Neural progenitor cell (in vitro differentiated cells): ENCODE results near the gene IL17REL. TPM values are rescaled to one million over a fixed set of nuclear protein-coding genes. Genes with fewer than 3 reads are reported as not detected.

ENCODE experiments used
- microRNA-seq: library from miRNA; unstranded; fragments of <30 nt; microRNA quantifications from one replicate; pipeline ENCODE4, GENCODE V29; 2016
- small RNA-seq: library from RNA; depleted of rRNA; stranded (forward); fragments of <200 nt; gene quantifications from one replicate; pipeline ENCODE3, GENCODE V24; 2015
- total RNA-seq: library from RNA; depleted of rRNA; stranded (reverse); fragments of >200 nt; gene quantifications from 2 replicates; pipeline ENCODE4 v1.2.3, GENCODE V29; 2015; ENCODE audit warnings: low replicate concordance

Gene IL17REL
- total RNA-seq, 1 donor from 2014 or later, result not detected

Small RNA genes lying within 50 kb of the gene (microRNA-seq; reads per million reads assigned to microRNA genes)
- gene MIR6821, result not detected

Small RNA genes lying within 50 kb of the gene (small RNA-seq; reads per million reads assigned to genes)
- not detected for gene MIR6821

Other genes starting within 250 kb of the IL17REL start
- 31.2 and 46.7 TPM in 2 replicates for gene BRD1, start 184.9 kb downstream of the IL17REL start, total RNA-seq
- gene ZBED4, start 158.9 kb downstream of the IL17REL start, total RNA-seq, result 23.1 and 29.3 TPM in 2 replicates
- 4.9 and 14.2 TPM in 2 replicates for gene ALG12, start 94.3 kb downstream of the IL17REL start, total RNA-seq
- 12.2 and 22.6 TPM in 2 replicates for gene CRELD2, start 94.1 kb downstream of the IL17REL start, total RNA-seq
- gene PIM3, start 52.0 kb downstream of the IL17REL start, total RNA-seq, result 15.1 and 37.2 TPM in 2 replicates
- gene TTLL8, start 45.5 kb upstream of the IL17REL start, total RNA-seq, result not detected in 2 replicates
- not detected in 2 replicates for gene MLC1, start 72.7 kb upstream of the IL17REL start, total RNA-seq
- gene MOV10L1, start 77.2 kb upstream of the IL17REL start, total RNA-seq, result 0.99 TPM in 1 of 2 replicates, not detected in the other
- gene PANX2, start 158.0 kb upstream of the IL17REL start, total RNA-seq, result 0.88 and 1.9 TPM in 2 replicates
- gene TRABD, start 173.1 kb upstream of the IL17REL start, total RNA-seq, result 15.4 and 37.4 TPM in 2 replicates
- 7.6 and 20.8 TPM in 2 replicates for gene SELENOO, start 188.2 kb upstream of the IL17REL start, total RNA-seq
- gene TUBGCP6, start 232.3 kb upstream of the IL17REL start, total RNA-seq, result 16.9 and 44.6 TPM in 2 replicates
- gene HDAC10, start 238.5 kb upstream of the IL17REL start, total RNA-seq, result 5.4 and 27.6 TPM in 2 replicates
- gene MAPK12, start 248.9 kb upstream of the IL17REL start, total RNA-seq, result 18.7 and 28.4 TPM in 2 replicates